Lung (tissue), 12 donors: ENCODE data around the gene C5. TPM values are rescaled to one million over a fixed set of nuclear protein-coding genes. Genes with fewer than 3 reads are reported as not detected.

Experiments
- ATAC-seq: fragments of 200-7000 bp; cut with Tn5 transposase; one replicate; pipeline ENCODE4 v1.9.1; 2020; ENCODE audit warnings: moderate number of reproducible peaks; ENCODE audit not compliant: insufficient read depth, low FRiP score
- DNase-seq, 3 donors: peaks; one replicate each; pipeline ENCODE4 v3.0.0-alpha.2; 2013 to 2017
- H3K27ac ChIP-seq, 2 donors: one replicate each; pipeline ENCODE4 v1.5.1; 2013; ENCODE audit warnings: mild to moderate bottlenecking in 2 of 2, moderate library complexity in 2 of 2, control low read depth in 1 of 2, inconsistent platforms in 1 of 2, low read depth in 1 of 2, low read length in 1 of 2
- H3K27me3 ChIP-seq, 3 donors: one replicate each; pipeline ENCODE4 v1.5.1; 2013; ENCODE audit warnings: low read length in 2 of 3; ENCODE audit not compliant: control insufficient read depth in 3 of 3, insufficient read depth in 3 of 3
- H3K36me3 ChIP-seq, 4 donors: one replicate each; pipeline ENCODE4 v1.5.1; 2013; ENCODE audit warnings: low read length in 4 of 4, mild to moderate bottlenecking in 1 of 4, moderate library complexity in 1 of 4; ENCODE audit not compliant: control insufficient read depth in 4 of 4, insufficient read depth in 4 of 4
- H3K4me1 ChIP-seq, 5 donors: one replicate each; pipeline ENCODE4 v1.5.1; 2013; ENCODE audit warnings: low read length in 5 of 5, mild to moderate bottlenecking in 2 of 5, moderate library complexity in 1 of 5; ENCODE audit not compliant: control insufficient read depth in 5 of 5, insufficient read depth in 5 of 5
- H3K4me3 ChIP-seq: one replicate; pipeline ENCODE4 v1.5.1; 2013; ENCODE audit warnings: mild to moderate bottlenecking, control low read depth, moderate library complexity
- H3K9ac ChIP-seq, 2 donors: one replicate each; pipeline ENCODE4 v1.5.1; 2013; ENCODE audit warnings: low read length in 2 of 2, control low read depth in 1 of 2; ENCODE audit not compliant: insufficient read depth in 1 of 2
- H3K9me3 ChIP-seq, 4 donors: one replicate each; pipeline ENCODE4 v1.5.1; 2013; ENCODE audit warnings: low read length in 3 of 4, mild to moderate bottlenecking in 1 of 4, moderate library complexity in 1 of 4; ENCODE audit not compliant: control insufficient read depth in 4 of 4, insufficient read depth in 3 of 4
- CTCF ChIP-seq: IDR thresholded peaks from 2 replicates; pipeline ENCODE4 v1.5.1; 2012; ENCODE audit warnings: mild to moderate bottlenecking; ENCODE audit errors: control extremely low read depth, extremely low read depth
- WGBS, 2 donors: extraction: QIAGEN DNeasy Blood & Tissue Kit; methylation state at CpG; one replicate each; pipeline ENCODE4 v1.1.7; 2013; 5-methylcytosine and 5-hydroxymethylcytosine counted together
- polyA plus RNA-seq, 2 donors: library from polyadenylated mRNA; stranded (reverse); fragments of 200-250 nt; gene quantifications; one replicate each; pipeline ENCODE4 v1.2.1, GENCODE V29; 2013
- total RNA-seq, 2 donors: library from RNA; depleted of rRNA in 1 of 2; stranded (reverse); fragments of >200 nt in 1 of 2; gene quantifications; one replicate each; pipeline ENCODE4 v1.2.1, GENCODE V29; 2014 to 2021
- donor health status: control.
- donor health status: control.
- donor health status: Bipolar disorder and iron deficiency.
- donor health status: healthy.
- donor health status: DM: yes; HTN: yes; CAD: no.

C5 gene
- total and polyA plus RNA-seq, 4 donors: 9.5 to 53.2 (median 13.1) TPM

- no peak overlapping the region for H3K27ac ChIP-seq
- no peaks in the 10 kb centered on the region for H3K9me3 ChIP-seq
- H3K9ac ChIP-seq: no peak overlapping the region
- peaks cover 0 to 6% (median 0%) of the 10 kb centered on the region in 5 donors for H3K4me1 ChIP-seq
- ATAC-seq: no peak
- H3K27me3 ChIP-seq: no peaks in the 10 kb centered on the region
- TF ChIP-seq CTCF: no peak
- peaks cover 0 to 4% (median under 1%) of the 10 kb centered on the region in 4 donors for H3K36me3 ChIP-seq
- WGBS, 2 donors: 76% methylated on average over 2 of the region's 2 CpGs
- no peak overlapping the region for H3K4me3 ChIP-seq
- DNase-seq: no peak
Measured at GRCh38 chr9:121067640-121068039, 17.6 kb upstream of the C5 start.

- no peak for DNase-seq
- peaks cover 0 to 4% (median under 1%) of the 10 kb centered on the region in 4 donors for H3K36me3 ChIP-seq
- WGBS, 2 donors: 97 to 100% methylated on average over 1 of the region's 1 CpG
- no peak for TF ChIP-seq CTCF
- H3K4me1 ChIP-seq: peaks cover 0 to 9% (median 0%) of the 10 kb centered on the region in 5 donors
- no peak overlapping the region for H3K4me3 ChIP-seq
- no peak overlapping the region for H3K9ac ChIP-seq
- no peaks in the 10 kb centered on the region for H3K9me3 ChIP-seq
- no peaks in the 10 kb centered on the region for H3K27me3 ChIP-seq
- H3K27ac ChIP-seq: no peak overlapping the region
- ATAC-seq: no peak
Measured at GRCh38 chr9:121066850-121067249, 16.8 kb upstream of the C5 start.

GRCh38 chr9:121059998-121060636, 10.0 kb upstream of the C5 start:
- DNase-seq: peak in 2 of 3 donors; percentile 77 to 83
- WGBS, 2 donors: 22 to 31% methylated on average over 6 of the region's 6 CpGs
- TF ChIP-seq CTCF: peak; percentile 64
- peak overlapping the region in 1 of 2 donors; percentile 72 for H3K9ac ChIP-seq
- no peak for ATAC-seq
- no peak overlapping the region for H3K27ac ChIP-seq
- H3K4me1 ChIP-seq: peaks cover 0 to 9% (median 0%) of the 10 kb centered on the region in 5 donors
- peaks cover 0 to 4% (median 0%) of the 10 kb centered on the region in 4 donors for H3K36me3 ChIP-seq
- no peak overlapping the region for H3K4me3 ChIP-seq
- no peaks in the 10 kb centered on the region for H3K27me3 ChIP-seq
- H3K9me3 ChIP-seq: peaks cover 0 to 2% (median 0%) of the 10 kb centered on the region in 4 donors
